Activated CD8-positive, alpha-beta memory T cell treated with anti-CD3 and anti-CD28 coated beads, Interleukin-2, amount 50 U/mL, for 1 hour (primary cell): ENCODE results near the gene KRT77.
"Not testable (repeated sequence)": the region's sequence is repeated elsewhere in the genome, so short reads cannot be mapped to it uniquely, and the experiment has no call there.

Source experiments
- DNase-seq: peaks from one replicate; pipeline ENCODE4 v3.0.0-alpha.2; 2020; ENCODE audit errors: extremely low read depth

Gene KRT77

GRCh38 chr12:52722680-52723079 lies 19.4 kb upstream of the KRT77 start:
- no peak for DNase-seq

DNA sequence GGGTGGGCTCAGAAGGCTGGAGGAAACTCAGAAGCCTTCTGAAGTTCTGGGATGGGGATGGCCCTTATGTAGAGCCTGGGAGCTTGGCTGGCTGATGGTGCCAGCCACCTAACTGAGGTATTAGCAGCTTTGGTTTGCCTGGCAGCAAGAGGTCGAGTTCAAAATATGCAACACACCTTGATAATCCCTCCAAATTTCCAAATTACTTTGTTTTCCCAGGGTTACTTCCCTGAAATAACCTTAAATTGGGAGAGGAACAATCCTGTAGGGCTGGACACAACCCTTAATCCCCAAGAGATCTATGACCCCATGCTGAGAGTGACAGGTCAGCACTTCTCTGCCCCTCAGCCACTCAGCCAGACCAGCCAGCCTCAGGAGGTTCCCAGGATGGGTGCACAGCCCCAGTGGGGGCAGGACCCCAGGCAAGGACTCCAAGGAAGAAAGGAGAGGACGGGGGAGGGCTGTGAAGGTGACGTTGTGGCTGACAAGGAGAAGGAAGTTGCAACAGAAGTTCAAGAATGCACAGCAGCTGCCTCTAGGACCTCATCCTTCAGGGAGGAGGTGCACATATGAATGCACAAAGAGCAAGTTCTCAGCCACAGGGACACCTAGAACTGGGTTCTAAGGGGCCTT lies 18.6 kb upstream of the KRT77 start:
- DNase-seq: no peak

DNA sequence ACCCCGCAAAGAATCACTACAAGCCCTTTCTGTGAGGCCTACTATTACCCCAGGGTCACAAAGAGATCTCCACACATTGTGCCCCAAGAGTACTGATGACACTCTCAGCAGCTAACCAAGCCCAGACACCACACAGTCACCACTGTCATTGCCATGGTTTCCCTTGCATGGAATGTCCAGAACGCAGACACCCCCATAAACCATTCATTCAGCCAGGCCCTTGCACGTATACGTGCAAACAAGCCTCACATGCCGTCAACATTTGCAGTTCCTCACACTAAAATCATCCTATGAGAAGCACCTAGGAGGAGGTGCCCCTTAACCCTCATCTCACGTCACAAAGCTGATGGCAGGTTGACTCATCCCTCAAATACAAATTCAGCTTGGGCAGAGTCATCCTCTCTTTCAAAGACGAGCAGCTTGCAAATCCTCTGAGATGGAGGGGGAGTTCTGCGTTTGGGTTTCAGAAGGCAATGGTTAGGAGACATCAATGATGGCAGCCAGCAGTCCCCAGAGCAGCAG lies 17.1 kb upstream of the KRT77 start:
- DNase-seq: no peak

DNA sequence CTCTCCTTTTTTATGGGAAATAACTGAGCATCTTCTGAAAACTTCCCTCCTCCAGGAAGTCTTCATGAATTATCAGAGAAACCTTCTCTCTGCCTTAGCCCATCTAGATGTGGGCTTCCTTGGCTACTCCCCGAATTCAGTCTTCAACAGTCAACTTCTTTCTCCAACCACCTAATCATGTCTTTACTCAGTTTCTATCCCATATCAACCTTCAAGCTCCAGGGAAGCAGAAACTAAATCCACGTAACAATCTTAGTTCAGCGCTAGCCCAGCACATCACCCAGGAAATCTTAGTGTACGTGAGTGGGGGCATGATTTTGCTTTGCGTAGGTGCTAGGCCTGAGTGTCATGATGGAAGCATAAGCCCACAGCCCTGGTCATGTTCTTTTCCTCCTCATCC lies 12.7 kb upstream of the KRT77 start:
- DNase-seq: no peak

DNA sequence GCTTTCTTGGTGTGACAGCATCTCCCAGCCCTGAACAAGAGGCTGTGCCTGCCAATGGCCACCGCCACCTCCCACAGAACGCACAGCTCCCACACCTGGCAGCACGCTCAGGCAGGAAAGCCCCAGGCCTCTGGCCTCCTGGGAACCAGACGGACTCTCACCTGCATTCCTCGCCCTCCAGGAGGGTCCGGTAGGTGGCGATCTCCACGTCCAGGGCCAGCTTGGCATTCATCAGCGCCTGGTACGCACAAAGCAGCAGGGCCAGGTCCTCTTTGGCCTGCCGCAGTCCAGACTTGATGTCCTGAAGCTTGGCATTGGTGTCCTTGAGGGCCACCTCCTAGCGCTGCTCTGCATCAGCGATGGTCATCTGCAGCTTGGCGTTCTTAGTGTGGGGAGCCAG lies 12.1 kb upstream of the KRT77 start:
- DNase-seq: no peak

DNA sequence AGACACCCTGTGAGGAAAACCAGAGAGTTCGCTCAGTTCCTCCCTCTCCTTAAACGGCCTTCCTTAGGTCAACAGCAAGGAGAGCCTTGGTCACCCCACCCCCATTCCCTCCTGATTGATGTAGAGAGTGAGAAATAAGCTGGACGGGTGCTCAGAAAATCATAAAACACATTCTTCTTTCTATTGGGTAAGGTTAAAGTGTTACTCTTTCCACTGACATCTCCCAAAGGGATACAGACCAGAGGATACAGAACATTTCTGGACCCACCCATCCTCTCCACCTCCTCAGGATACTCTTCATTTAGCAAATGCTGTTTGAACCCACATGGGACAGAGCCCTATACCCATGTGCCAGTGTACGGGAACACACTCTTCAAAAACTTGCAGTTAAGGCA lies 11.6 kb upstream of the KRT77 start:
- DNase-seq: no peak

DNA sequence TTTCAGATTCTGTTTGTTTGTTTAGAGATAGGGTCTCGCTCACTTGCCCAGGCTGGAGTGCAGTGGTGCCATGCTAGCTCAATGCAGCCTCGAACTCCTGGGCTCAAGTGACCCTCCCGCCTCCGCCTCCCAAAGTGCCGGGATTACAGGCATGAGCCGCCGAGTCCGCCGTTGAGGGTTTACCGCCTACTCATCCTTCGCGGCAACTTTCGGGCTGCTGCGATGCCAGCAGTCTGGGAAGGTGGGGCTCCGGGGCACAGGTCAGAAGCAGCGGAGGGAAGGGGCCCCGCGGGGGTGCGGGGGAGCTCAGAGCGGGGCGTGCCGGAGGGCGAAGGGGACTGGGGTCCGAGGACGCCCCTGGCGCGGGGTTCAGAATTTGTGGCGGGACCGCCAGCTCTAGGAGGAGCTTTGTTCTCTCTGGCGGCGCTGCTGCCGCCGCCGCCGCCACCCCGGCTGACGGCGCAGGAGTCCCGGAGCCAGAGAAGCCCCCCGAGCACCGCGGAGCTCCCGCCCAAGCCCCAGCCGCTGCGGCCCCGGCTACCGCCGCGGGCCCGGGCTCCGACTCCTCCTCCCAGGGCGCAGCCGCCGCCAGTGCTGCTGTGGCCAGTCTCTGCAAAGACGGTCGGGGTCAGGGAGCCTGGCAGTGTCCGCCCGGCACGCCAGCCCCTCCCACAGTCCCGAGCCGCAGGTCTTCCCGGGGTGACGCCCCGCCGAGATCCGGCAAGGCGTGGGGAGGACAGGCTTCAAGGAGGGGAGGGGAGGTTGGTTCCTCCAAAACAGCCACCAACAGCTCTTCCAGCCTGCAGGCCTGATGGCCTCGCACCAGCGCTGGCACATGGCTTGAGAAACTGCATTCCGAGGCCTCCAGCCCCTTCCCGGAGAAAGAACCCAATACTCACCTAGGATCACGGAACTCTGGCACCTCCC lies 10.9 kb upstream of the KRT77 start:
- no peak for DNase-seq

DNA sequence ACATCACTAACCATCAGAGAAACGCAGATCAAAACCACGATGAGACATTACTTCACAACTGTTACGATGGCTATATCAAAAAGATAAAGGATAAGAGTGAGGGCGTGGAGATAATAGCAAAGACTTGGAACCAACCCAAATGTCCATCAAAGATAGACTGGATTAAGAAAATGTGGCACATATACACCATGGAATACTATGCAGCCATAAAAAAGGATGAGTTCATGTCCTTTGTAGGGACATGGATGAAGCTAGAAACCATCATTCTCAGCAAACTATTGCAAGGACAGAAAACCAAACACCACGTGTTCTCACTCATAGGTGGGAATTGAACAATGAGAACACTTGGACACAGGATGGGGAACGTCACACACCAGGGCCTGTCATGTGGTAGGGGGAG lies 8.8 kb upstream of the KRT77 start:
- not testable (repeated sequence) for DNase-seq

DNA sequence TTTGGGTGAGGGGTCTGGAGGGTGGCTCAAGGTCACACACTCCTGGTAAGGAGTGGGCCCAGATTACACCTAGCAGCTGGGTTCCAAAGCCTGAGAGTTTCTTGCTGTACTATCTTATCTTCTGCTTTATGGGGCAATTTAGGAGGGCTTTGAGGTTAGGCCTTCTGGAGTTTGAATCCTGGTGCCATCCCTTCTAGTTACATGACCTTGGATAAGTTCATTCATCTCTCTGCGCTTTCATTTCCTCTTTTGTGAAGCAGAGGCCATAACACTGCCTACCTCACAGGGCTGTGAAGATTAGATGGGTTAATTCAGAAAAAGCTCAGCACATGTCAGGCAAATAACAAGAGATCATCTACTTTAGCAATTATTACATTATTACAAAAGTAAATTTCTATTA lies 7.4 kb upstream of the KRT77 start:
- DNase-seq: no peak

DNA sequence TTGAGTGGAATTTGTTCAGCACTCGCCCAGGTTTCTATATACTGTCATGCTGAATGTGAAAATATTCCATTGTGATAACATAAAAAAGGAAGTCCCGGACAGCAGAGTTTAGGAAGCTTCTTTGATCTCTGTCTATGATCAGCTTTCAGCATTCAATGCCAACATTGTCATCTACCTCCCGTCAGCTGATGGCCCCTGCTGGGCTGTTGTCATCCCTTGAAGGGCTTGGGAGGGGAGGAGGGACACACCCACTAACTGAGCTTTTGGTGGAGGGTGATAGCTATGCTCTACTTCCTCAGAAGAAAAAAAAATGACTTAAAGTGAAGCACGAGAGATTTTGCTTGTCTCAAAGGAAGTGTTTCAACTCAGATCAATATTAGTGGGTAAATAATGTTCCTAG lies 4.7 kb upstream of the KRT77 start:
- no peak for DNase-seq

- DNase-seq: no peak
Measured at GRCh38 chr12:52704464-52704863, 1.1 kb upstream of the KRT77 start.

- no peak for DNase-seq
Measured at GRCh38 chr12:52703878-52704277, 554 bp upstream of the KRT77 start.

DNA sequence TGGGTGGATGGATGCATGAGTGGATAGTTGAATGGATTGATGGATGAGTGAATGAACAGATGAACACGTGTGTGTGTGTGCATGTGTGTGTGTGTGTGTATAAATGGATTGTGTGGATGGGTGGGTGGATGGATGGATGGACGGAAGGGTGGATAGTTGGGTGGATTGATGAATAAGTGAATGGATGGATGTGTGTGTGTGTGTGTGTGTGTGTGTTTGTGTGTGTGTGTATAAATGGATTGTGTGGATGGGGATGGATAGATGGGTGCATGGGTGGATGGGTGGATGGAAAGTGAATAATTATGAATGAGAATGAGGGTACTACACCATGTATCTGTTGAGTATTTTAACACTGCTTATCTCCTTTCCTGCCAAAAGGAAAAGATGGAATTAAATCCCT lies 986 bp downstream of the KRT77 start:
- DNase-seq: no peak

DNA sequence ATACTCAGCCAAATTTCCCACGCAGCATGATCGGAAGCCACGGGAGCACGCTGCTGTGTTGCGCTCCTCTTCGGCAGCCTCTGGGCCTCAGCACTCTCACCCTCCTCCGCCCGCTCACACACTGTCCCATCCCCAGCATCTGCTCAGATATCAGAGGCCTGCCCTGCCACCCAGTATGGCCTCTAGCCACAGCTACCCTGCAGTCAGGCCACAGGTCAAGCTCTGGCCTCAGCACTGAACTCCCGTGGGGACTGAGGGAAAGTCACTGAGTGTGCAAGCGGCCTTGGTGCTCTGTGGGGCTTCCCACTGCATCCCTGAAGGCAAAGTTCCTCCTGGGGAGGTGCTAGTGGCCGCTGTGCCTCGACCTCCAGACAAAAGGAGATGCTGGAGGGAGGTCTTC lies 2.0 kb downstream of the KRT77 start:
- no peak for DNase-seq

DNA sequence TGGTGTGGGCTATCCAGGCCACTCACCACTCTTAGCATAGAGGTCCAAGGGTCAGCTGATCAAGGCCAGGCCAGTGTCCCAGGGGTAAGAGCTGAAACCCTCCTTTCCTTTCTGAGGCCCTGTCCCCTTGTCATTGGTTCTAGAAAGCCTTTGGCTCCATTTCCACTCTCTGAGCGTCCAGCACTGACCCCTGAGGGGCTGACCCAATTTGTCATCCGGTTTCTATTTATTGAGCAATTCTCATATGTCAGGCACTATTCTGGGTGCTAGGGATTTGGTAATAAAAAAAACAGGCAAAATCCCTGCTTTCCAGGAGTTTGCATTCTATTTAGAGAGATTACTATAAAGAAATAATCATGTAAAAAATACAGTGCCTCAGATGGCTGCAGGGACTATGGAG lies 3.4 kb downstream of the KRT77 start:
- no peak for DNase-seq

GRCh38 chr12:52699373-52699772 lies 4.0 kb downstream of the KRT77 start:
- no peak for DNase-seq

GRCh38 chr12:52698651-52699340 lies 4.5 kb downstream of the KRT77 start:
- no peak for DNase-seq

DNA sequence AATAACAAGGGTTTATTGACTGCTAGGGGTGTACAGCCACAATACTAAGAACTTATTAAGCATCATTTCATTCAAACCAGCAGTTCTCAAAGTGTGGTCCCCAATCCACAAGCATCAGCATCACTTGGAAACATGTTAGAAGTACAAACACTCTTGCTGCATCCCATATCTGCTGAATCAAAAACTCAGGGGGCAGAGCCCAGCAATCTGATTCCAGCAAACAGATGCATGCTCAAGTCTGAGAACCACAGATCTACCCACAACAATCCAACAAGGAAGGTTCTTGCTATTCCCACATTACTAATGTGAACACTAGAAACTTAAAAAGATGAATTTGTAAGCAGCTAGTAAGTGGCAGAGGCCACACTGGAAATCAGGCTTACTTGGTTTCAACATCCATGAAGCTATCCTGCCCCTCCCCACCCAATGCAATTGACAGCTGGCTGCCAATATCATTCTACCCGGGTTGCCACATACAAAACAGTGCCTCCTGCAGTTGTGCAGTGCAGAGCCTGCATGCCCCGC lies 6.2 kb downstream of the KRT77 start:
- no peak for DNase-seq

- no peak for DNase-seq
Measured at GRCh38 chr12:52696588-52696987, 6.7 kb downstream of the KRT77 start.

GRCh38 chr12:52695039-52695438 lies 8.3 kb downstream of the KRT77 start:
- no peak for DNase-seq

DNA sequence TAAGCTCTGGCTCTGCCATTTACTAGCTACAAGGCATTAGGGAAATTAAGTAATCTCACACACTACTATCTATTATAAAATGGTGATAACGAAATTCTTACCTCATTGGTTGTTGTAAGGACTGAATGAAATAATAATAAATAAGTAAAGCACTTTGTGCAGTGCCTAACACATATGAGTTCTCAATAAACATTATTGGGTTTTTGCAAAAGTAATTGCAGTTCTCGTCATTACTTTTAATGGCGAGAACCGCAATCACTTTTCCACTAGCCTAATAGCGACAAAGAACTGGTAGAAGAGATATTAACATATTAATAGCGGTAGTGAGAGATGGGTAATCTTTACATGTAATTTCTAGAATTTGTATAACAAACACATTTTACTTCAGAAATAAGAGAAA lies 9.2 kb downstream of the KRT77 start:
- DNase-seq: no peak

DNA sequence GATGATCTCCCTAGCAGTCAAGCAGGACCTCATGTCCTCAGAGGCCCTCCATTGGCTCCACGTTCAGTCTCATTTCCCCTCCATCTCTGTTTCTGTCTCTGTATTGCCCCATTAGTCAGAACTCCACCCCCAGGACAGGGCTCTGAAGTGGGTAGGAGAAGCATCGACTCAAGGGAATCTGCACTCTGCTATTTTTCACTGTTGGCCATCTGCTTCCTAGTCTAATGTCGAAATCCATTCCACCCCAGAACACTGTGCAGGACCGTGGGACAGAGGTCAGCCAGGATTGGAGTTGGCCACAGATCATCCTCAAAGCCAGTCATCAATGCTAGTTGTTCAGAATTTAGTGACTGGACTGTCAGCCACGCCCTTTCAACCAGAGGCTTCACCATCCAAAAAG lies 10.1 kb downstream of the KRT77 start:
- DNase-seq: no peak
